Daoy (cell line): ENCODE measurements around the gene EPB41. TPM values are rescaled to one million over a fixed set of nuclear protein-coding genes. Genes with fewer than 3 reads are reported as not detected.
"Not testable (repeated sequence)": the region's sequence is repeated elsewhere in the genome, so short reads cannot be mapped to it uniquely, and the experiment has no call there.

Experiments
- DNase-seq: peaks from one replicate; pipeline ENCODE4 v3.0.0-alpha.2; 2015; ENCODE audit warnings: low read depth
- total RNA-seq: library from RNA; depleted of rRNA; stranded (reverse); fragments of >200 nt; shearing (Covaris generic); gene quantifications from 2 replicates; pipeline ENCODE4 v1.2.3, GENCODE V29; 2014

The EPB41 gene
- total RNA-seq, 1 experiment from 2014 or later = 36.5 TPM

GRCh38 chr1:28981210-28981609 lies 66.8 kb downstream of the EPB41 start:
- no peak for DNase-seq

GRCh38 chr1:28982198-28982597 lies 67.8 kb downstream of the EPB41 start:
- no peak for DNase-seq

- DNase-seq = no peak
These were observed 68.7 kb downstream of the EPB41 start for GRCh38 chr1:28983091-28983490.

- DNase-seq = no peak
These were observed 69.3 kb downstream of the EPB41 start for GRCh38 chr1:28983509-28984310.

GRCh38 chr1:28984311-28984684 lies 69.9 kb downstream of the EPB41 start:
- DNase-seq = no peak

- no peak for DNase-seq
These were observed 71.1 kb downstream of the EPB41 start for GRCh38 chr1:28985427-28985826.

GRCh38 chr1:28986306-28986910 lies 72.0 kb downstream of the EPB41 start:
- no peak for DNase-seq

- no peak for DNase-seq
These were observed 88.4 kb downstream of the EPB41 start for GRCh38 chr1:29002792-29003191.

GRCh38 chr1:29004288-29004687 lies 89.9 kb downstream of the EPB41 start:
- no peak for DNase-seq

GRCh38 chr1:29004798-29005197 lies 90.4 kb downstream of the EPB41 start:
- no peak for DNase-seq

- DNase-seq = no peak
These were observed 97.4 kb downstream of the EPB41 start for GRCh38 chr1:29011775-29012174.

GRCh38 chr1:29017235-29017634 lies 102.9 kb downstream of the EPB41 start:
- no peak for DNase-seq

GRCh38 chr1:29017975-29018712 lies 103.8 kb downstream of the EPB41 start:
- DNase-seq = no peak

- no peak for DNase-seq
These were observed 108.3 kb downstream of the EPB41 start for GRCh38 chr1:29022620-29023019.

GRCh38 chr1:29029667-29030066 lies 115.3 kb downstream of the EPB41 start:
- no peak for DNase-seq

- no peak for DNase-seq
These were observed 118.5 kb downstream of the EPB41 start for GRCh38 chr1:29032841-29033240.

- DNase-seq = peak; percentile 19
These were observed 119.6 kb downstream of the EPB41 start for GRCh38 chr1:29033829-29034466.

GRCh38 chr1:29043274-29043965 lies 129.1 kb downstream of the EPB41 start:
- no peak for DNase-seq

- DNase-seq = no peak
These were observed 129.6 kb downstream of the EPB41 start for GRCh38 chr1:29044010-29044409.

GRCh38 chr1:29045663-29046062 lies 131.3 kb downstream of the EPB41 start:
- not testable (repeated sequence) for DNase-seq

GRCh38 chr1:29047142-29047541 lies 132.8 kb downstream of the EPB41 start:
- no peak for DNase-seq

GRCh38 chr1:29050166-29050565 lies 135.8 kb downstream of the EPB41 start:
- DNase-seq = no peak
